ENCODE data around the gene PSMD10. TPM values are rescaled to one million over a fixed set of nuclear protein-coding genes. Genes with fewer than 3 reads are reported as not detected.

Gene PSMD10
- total and polyA plus RNA-seq, 2 of the 8 experiments (the other 6 are each of a cell fraction or from before 2014, with no cell fraction given): 49.9 to 79.9 TPM

DNA sequence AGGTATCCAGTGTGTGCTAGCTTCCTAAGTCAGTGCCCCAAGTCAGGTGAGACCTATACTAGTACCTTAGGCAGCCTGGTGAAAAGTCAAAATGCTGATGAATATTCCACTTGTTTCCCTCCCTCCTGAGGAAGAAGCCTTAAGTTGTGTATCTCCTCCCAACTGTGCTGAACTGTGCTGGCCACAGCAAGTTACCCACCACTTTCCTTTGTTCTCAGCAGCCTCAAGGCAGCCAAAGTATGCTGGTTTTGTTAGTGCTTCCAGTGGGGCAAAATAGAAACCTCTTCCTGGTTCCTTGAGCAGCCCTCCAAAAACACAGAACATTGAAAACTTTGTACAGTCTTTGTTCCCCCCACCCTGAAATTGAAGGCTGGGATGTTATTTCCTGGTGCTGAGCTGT lies 14.1 kb upstream of the PSMD10 start:
- CTCF ChIA-PET (ENCODE audit: partially characterized antibody): interaction anchor here (1.8 kb wide), 1 partner anchor 34 kb away, joined by 6 read pairs; no protein-coding TSS in a partner anchor
- peak; percentile 86 for FAIRE-seq
- TF ChIP-seq KDM5A (IDR thresholded peaks at IDR 0.05; ENCODE audit: low read length) (no peak), JUND (IDR thresholded peaks at IDR 0.05; ENCODE audit: low read length) (no peak), CBX8 (IDR thresholded peaks at IDR 0.05; ENCODE audit: borderline replicate concordance, low read depth, low read length) (no peak), SP2 (IDR thresholded peaks at IDR 0.05; ENCODE audit: low read length) (no peak), CREB1 (IDR thresholded peaks at IDR 0.05) (no peak), KDM1A (IDR thresholded peaks at IDR 0.05; ENCODE audit: borderline replicate concordance, low read length) (no peak), HDAC6 (IDR thresholded peaks at IDR 0.05; ENCODE audit: low read depth, low read length) (no peak), TCF12 (IDR thresholded peaks at IDR 0.05; ENCODE audit: low read depth, low read length) (no peak), JUN (IDR thresholded peaks at IDR 0.05; ENCODE audit: low read depth, low read length) (no peak), FOSL1 (IDR thresholded peaks at IDR 0.05; ENCODE audit: insufficient read depth, low read depth, low read length) (no peak), RNF2 (IDR thresholded peaks at IDR 0.05; ENCODE audit: borderline replicate concordance, low read depth, low read length, missing control alignments, poor library complexity, severe bottlenecking) (no peak), NANOG (IDR thresholded peaks at IDR 0.05; ENCODE audit: insufficient read depth, low read depth, low read length, poor library complexity, severe bottlenecking) (no peak), RFX5 (IDR thresholded peaks at IDR 0.05; ENCODE audit: borderline replicate concordance, low read depth, low read length) (no peak)
- TF ChIP-seq, protein P1, sequence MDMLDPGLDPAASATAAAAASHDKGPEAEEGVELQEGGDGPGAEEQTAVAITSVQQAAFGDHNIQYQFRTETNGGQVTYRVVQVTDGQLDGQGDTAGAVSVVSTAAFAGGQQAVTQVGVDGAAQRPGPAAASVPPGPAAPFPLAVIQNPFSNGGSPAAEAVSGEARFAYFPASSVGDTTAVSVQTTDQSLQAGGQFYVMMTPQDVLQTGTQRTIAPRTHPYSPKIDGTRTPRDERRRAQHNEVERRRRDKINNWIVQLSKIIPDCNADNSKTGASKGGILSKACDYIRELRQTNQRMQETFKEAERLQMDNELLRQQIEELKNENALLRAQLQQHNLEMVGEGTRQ (IDR thresholded peaks at IDR 0.05; ENCODE audit: low read length): no peak

More for the DNA sequence above, 14.1 kb upstream of the PSMD10 start:
- no peaks in the 10 kb centered on the region for H3K79me2 ChIP-seq (ENCODE audit: control insufficient read depth in 1 of 2, insufficient read depth in 2 of 2, low read length in 2 of 2)
- peak overlapping the region; percentile 53; the same call in 1 of the 2 replicates for H2AFZ ChIP-seq (ENCODE audit: low read length)
- POLR2A ChIA-PET (ENCODE audit: partially characterized antibody): no interaction called here
- no peak overlapping the region for H2BK12ac ChIP-seq (ENCODE audit: low read depth, low read length)
- H3K56ac ChIP-seq (replicated peaks; ENCODE audit: insufficient read length, low read depth, low read length): no peak overlapping the region
- no peak overlapping the region for H4K91ac ChIP-seq (replicated peaks; ENCODE audit: insufficient read length, low read length)
- H3K79me1 ChIP-seq (ENCODE audit: low read depth, low read length): no peaks in the 10 kb centered on the region
- H3K14ac ChIP-seq (ENCODE audit: insufficient read length): no peak overlapping the region
- no peak for DNase-seq (ENCODE audit: low read depth in 1 of 2, low spot score in 2 of 2)
- no peak overlapping the region for H3K4me3 ChIP-seq (ENCODE audit: extremely low read depth in 1 of 4, insufficient read depth in 2 of 4, low read depth in 3 of 4, low read length in 4 of 4)
- H3K18ac ChIP-seq (ENCODE audit: extremely low read depth, low read length): no peak overlapping the region
- H3K4me1 ChIP-seq (replicated peaks in 1 of 4; ENCODE audit: control insufficient read depth in 3 of 4, insufficient read depth in 4 of 4, low read length in 3 of 4): no peaks in the 10 kb centered on the region
- no peak overlapping the region for H4K8ac ChIP-seq (ENCODE audit: extremely low read depth, insufficient read depth, low read length)
- no peak overlapping the region for H2AK5ac ChIP-seq (ENCODE audit: low read depth, low read length)
- no peak overlapping the region for H2BK120ac ChIP-seq (replicated peaks; ENCODE audit: low read depth, low read length)
- no peak overlapping the region for H3K4ac ChIP-seq (replicated peaks; ENCODE audit: insufficient read length, low read depth, low read length)
- no peak overlapping the region for H2BK20ac ChIP-seq (ENCODE audit: low read length)
- no peak overlapping the region for H2BK15ac ChIP-seq (ENCODE audit: low read length)
- H3K4me2 ChIP-seq (ENCODE audit: insufficient read depth in 1 of 2, low read depth in 2 of 2, low read length in 2 of 2): no peak overlapping the region
- H3K27me3 ChIP-seq (replicated peaks in 1 of 4; ENCODE audit: control insufficient read depth in 3 of 4, extremely low read depth in 1 of 4, insufficient read depth in 3 of 4, low read length in 3 of 4): no peaks in the 10 kb centered on the region
- no peak overlapping the region for H3K23ac ChIP-seq (ENCODE audit: insufficient read length)
- no peak overlapping the region for H3K27ac ChIP-seq (ENCODE audit: low read depth, low read length)
- H4K20me1 ChIP-seq (replicated peaks in 1 of 2; ENCODE audit: control insufficient read depth in 1 of 2, insufficient read depth in 2 of 2, low read length in 2 of 2): no peaks in the 10 kb centered on the region
- H3K9ac ChIP-seq (replicated peaks in 1 of 4; ENCODE audit: extremely low read depth in 1 of 4, low read depth in 3 of 4, low read length in 3 of 4): no peak overlapping the region
- no peaks in the 10 kb centered on the region for H3K36me3 ChIP-seq (ENCODE audit: control insufficient read depth in 2 of 4, insufficient read depth in 4 of 4, low read length in 3 of 4)
- no peak overlapping the region for H4K5ac ChIP-seq (ENCODE audit: insufficient read length, low read depth, low read length)
- no peak overlapping the region for H2BK5ac ChIP-seq (ENCODE audit: low read depth, low read length)
- no peaks in the 10 kb centered on the region for H3K23me2 ChIP-seq (ENCODE audit: low read depth, low read length)
- H3K9me3 ChIP-seq (ENCODE audit: insufficient read depth in 2 of 2, low read depth in 1 of 2, low read length in 1 of 2): no peaks in the 10 kb centered on the region
